Measurements from ENCODE around the gene BCHE.

The BCHE gene

GRCh38 chr3:165837058-165837525 lies at the start of gene BCHE:
Gene BCHE (minus strand): TSS chr3:165837423. CDS start chr3:165831033, 6,390 bp downstream.
- peak; percentile 44 for DNase-seq

- no peak for DNase-seq
Observed at GRCh38 chr3:165885558-165886270, 48.5 kb upstream of the BCHE start.

- no peak for DNase-seq
Observed at GRCh38 chr3:165884518-165884917, 47.3 kb upstream of the BCHE start.

GRCh38 chr3:165883863-165884478 lies 46.7 kb upstream of the BCHE start:
- DNase-seq, result no peak

GRCh38 chr3:165883117-165883516 lies 45.9 kb upstream of the BCHE start:
- no peak for DNase-seq

- no peak for DNase-seq
Observed at GRCh38 chr3:165875644-165876043, 38.4 kb upstream of the BCHE start.

- no peak for DNase-seq
Observed at GRCh38 chr3:165874663-165875489, 37.7 kb upstream of the BCHE start.

GRCh38 chr3:165868088-165868487 lies 30.9 kb upstream of the BCHE start:
- no peak for DNase-seq

- DNase-seq, result no peak
Observed at GRCh38 chr3:165859061-165859460, 21.8 kb upstream of the BCHE start.

- DNase-seq, result no peak
Observed at GRCh38 chr3:165855581-165855980, 18.4 kb upstream of the BCHE start.

- no peak for DNase-seq
Observed at GRCh38 chr3:165854696-165855095, 17.5 kb upstream of the BCHE start.

- no peak for DNase-seq
Observed at GRCh38 chr3:165852711-165853110, 15.5 kb upstream of the BCHE start.

GRCh38 chr3:165852191-165852590 lies 15.0 kb upstream of the BCHE start:
- no peak for DNase-seq

GRCh38 chr3:165846056-165846455 lies 8.8 kb upstream of the BCHE start:
- DNase-seq, result no peak

- DNase-seq, result no peak
Observed at GRCh38 chr3:165839296-165840076, 2.3 kb upstream of the BCHE start.

- no peak for DNase-seq
Observed at GRCh38 chr3:165837801-165838200, 578 bp upstream of the BCHE start.

- DNase-seq, result no peak
Observed at GRCh38 chr3:165835431-165835830, 1.8 kb downstream of the BCHE start.

- no peak for DNase-seq
Observed at GRCh38 chr3:165830746-165831145, 6.5 kb downstream of the BCHE start.

- DNase-seq, result no peak
Observed at GRCh38 chr3:165827883-165828282, 9.3 kb downstream of the BCHE start.

GRCh38 chr3:165827233-165827632 lies 10.0 kb downstream of the BCHE start:
- no peak for DNase-seq

GRCh38 chr3:165820671-165821123 lies 16.5 kb downstream of the BCHE start:
- no peak for DNase-seq

- DNase-seq, result no peak
Observed at GRCh38 chr3:165817160-165817709, 20.0 kb downstream of the BCHE start.

All from NCI-H524 treated with DMSO at 0.1 percent for 48 hours (cell line).